Subcutaneous adipose tissue (tissue), 4 donors: ENCODE measurements around the gene TRDMT1. TPM values are rescaled to one million over a fixed set of nuclear protein-coding genes. Genes with fewer than 3 reads are reported as not detected.

Experiments used
- total RNA-seq, 4 donors: library from RNA; depleted of rRNA; stranded (reverse); fragments of >200 nt; gene quantifications; one replicate each; pipeline ENCODE4 v1.1.0, GENCODE V29; 2016
- TF ChIP-seq, protein P1 (sequence below): fragments of 450-650 bp; IDR thresholded peaks from one replicate; pipeline ENCODE4 v1.5.1; 2016; ENCODE audit warnings: low read depth, mild to moderate bottlenecking, control low read depth, antibody characterized with exemption, moderate library complexity

The TRDMT1 gene
- total RNA-seq, 4 donors from 2014 or later, result 5.8 to 9.0 (median 8.3) TPM

DNA sequence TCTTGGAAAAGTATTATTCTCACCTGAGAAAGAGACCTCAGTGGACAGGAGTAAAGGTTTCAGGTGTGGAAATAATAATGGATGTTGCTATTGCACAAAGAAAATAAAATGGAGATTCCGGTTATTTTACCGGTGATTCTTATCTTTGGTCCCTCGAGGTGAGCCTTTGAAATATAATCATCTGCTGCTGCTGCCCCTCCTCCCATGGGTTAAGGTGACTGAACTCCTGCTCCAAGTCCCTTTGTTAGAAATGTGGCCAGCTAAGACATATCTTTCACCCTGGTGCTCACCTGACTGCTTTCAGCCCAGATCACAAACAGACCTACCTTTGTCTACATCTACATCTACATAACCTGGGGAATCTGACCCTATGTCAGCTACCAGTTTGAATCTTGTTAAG, 77.5 kb downstream of the TRDMT1 start:
- TF ChIP-seq, protein P1, sequence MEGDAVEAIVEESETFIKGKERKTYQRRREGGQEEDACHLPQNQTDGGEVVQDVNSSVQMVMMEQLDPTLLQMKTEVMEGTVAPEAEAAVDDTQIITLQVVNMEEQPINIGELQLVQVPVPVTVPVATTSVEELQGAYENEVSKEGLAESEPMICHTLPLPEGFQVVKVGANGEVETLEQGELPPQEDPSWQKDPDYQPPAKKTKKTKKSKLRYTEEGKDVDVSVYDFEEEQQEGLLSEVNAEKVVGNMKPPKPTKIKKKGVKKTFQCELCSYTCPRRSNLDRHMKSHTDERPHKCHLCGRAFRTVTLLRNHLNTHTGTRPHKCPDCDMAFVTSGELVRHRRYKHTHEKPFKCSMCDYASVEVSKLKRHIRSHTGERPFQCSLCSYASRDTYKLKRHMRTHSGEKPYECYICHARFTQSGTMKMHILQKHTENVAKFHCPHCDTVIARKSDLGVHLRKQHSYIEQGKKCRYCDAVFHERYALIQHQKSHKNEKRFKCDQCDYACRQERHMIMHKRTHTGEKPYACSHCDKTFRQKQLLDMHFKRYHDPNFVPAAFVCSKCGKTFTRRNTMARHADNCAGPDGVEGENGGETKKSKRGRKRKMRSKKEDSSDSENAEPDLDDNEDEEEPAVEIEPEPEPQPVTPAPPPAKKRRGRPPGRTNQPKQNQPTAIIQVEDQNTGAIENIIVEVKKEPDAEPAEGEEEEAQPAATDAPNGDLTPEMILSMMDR, result no peak

DNA sequence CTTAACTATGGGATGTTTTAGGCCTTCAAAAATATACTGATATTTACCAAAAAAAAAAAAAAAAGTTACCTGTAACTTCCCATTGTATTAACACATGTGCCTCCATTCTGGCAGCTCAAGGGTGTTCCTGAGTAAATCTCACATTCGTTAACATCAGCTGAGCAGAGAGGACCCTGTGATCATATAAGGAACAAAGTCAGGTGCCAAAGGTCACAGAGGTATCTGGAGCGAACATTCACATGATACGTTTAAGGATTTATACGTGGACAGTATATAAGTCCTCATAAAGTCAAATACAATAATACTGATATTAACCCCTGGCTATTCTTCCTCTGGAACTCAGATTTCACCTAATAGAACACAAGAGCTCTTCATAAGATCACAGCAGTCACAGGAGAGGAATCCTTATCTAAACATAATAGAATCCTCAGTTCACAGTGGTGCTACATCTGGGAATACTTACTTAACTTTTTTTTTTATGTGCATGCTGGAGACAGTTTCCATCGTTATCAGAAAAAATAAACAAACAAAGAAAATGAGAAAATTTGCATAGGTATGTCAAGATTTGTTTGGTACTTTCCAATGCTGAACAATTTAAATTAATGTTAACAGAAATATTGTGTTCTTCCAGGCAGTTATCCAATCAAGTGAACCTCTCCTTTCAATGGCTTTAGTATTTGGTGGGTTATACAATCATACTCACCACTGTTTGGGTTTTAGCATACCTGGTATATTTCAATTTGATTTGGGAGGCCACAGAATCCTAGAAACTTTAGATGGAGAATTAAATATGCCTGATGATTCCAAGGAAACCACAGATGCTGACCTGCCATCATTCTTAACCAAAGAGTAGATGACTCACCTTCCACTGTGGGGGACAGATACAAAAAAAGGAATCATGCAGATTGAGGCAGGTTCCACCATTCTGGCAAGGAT, 78.5 kb downstream of the TRDMT1 start:
- TF ChIP-seq, protein P1, result no peak

DNA sequence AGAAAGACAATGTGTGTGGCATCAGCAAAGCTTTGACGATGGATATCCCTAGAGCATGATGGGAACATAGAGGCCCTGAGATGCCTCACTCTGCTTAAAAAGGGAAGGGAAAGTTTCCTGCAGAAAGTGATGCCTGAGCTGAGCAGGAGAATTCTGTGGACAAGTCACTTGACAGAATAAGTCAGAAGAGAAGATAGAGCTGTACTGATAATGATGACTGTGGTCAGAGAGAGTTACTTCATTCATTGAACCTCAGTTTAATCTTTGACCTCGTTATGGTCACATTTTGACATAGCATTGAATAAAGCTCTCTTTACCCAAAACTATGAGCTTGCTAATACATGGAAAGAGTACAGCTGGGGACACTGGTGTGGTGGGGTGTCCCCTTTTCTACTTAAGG, 79.4 kb downstream of the TRDMT1 start:
- TF ChIP-seq, protein P1, result no peak

- TF ChIP-seq, protein P1, result no peak
Observed at GRCh38 chr10:17120694-17121093, 80.8 kb downstream of the TRDMT1 start.

DNA sequence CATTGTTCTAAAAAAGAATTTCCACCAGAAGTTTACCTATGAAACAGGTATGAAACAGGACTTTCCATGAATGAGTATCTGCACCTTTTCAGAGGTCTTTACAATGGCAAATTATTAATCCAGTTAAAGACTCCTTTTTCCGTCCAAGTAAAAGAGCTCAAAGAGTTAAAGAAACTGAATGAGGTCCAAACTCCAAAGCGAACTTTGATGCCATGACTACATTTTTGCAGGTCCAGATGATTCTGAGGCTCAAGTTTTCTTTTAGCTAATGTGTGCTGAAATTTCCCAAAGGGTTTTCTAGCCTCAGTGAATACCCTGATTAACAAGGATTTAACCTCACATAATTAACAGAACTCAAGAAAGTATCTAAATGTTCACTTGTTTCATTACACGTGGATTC, 81.6 kb downstream of the TRDMT1 start:
- TF ChIP-seq, protein P1, result no peak

DNA sequence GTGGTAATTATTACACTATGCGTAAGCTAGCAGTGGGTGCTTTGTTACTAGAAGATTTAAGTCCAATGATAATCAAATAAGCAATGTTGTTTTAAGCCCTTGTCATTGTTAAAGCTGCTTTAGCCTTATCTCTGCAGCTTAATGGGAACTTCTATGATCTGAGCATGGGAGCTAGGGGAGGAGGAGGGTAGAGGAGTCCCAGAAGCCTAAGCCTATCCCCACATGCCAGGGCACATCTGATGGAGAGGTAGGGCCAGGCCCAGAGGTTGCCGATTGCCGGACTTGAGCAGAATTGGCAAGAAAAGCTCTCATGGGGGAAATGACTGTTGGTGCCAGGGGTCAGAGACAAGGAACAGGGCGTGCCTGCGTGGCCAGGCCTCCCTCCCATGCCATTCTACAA, 85.3 kb downstream of the TRDMT1 start:
- TF ChIP-seq, protein P1, result no peak

DNA sequence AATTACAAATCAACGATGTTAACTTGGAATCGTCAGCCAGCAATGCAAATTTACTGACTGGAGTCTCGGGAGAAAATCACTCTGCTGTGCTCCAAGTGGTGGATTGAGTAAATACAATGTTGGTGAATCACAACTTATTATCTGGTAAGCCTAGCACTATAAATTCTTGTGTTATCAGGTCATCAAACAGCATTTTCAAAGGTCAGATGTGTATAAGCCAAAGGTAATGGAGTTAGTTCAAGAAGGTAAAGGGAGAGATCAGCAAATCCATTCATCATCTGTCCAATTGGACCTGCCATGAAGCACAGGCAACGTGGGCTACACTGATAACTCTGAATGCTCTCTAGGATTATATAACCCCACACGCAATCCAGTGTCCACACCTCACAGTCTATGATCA, 85.8 kb downstream of the TRDMT1 start:
- TF ChIP-seq, protein P1, result no peak
